Cardiac fibroblast (primary cell): Measurements from ENCODE around the gene GUCY1A1.

Experiments used
- DNase-seq, 2 donors: peaks; one replicate each; pipeline versions ENCODE4 v3.0.0 to v3.0.0-alpha.2; 2010; ENCODE audit warnings: low read depth in 2 of 2
- H3K4me3 ChIP-seq, 2 donors: replicated peaks in 1 of 2; 1 replicate in 1 of 2; 2 replicates in 1 of 2; pipeline ENCODE4 v1.5.1; 2011; ENCODE audit warnings: low read depth in 2 of 2, low read length in 2 of 2, mild to moderate bottlenecking in 2 of 2, moderate library complexity in 1 of 2
- TF ChIP-seq, protein P1 (sequence below): IDR thresholded peaks from one replicate; pipeline ENCODE4 v1.5.1; 2011; ENCODE audit warnings: low read depth, mild to moderate bottlenecking, low read length, inconsistent platforms

GUCY1A1 gene

DNA sequence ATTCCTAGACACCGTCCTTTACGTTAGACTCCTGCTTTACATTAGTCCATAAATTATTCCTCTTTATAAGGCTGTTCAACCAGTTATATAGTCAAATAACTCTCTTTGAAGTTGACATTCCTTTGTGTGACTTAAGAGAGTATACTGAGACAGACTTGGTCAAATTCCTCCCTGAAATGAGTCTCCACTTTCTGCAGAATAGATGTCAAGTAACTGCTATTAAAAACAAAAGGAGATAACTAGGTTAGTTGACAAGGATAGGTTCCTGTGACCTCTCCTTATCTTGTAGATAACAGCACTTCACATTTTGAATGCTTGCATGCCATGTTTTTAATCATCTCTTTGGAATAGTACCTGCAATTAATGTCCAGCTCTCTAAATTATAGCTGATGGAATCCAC lies 5.7 kb downstream of the GUCY1A1 start:
- H3K4me3 ChIP-seq, result no peak overlapping the region
- TF ChIP-seq, protein P1, sequence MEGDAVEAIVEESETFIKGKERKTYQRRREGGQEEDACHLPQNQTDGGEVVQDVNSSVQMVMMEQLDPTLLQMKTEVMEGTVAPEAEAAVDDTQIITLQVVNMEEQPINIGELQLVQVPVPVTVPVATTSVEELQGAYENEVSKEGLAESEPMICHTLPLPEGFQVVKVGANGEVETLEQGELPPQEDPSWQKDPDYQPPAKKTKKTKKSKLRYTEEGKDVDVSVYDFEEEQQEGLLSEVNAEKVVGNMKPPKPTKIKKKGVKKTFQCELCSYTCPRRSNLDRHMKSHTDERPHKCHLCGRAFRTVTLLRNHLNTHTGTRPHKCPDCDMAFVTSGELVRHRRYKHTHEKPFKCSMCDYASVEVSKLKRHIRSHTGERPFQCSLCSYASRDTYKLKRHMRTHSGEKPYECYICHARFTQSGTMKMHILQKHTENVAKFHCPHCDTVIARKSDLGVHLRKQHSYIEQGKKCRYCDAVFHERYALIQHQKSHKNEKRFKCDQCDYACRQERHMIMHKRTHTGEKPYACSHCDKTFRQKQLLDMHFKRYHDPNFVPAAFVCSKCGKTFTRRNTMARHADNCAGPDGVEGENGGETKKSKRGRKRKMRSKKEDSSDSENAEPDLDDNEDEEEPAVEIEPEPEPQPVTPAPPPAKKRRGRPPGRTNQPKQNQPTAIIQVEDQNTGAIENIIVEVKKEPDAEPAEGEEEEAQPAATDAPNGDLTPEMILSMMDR, result no peak
- no peak for DNase-seq

GRCh38 chr4:155673453-155673979 lies 6.9 kb downstream of the GUCY1A1 start:
- no peak overlapping the region for H3K4me3 ChIP-seq
- TF ChIP-seq, protein P1, result no peak
- no peak for DNase-seq

DNA sequence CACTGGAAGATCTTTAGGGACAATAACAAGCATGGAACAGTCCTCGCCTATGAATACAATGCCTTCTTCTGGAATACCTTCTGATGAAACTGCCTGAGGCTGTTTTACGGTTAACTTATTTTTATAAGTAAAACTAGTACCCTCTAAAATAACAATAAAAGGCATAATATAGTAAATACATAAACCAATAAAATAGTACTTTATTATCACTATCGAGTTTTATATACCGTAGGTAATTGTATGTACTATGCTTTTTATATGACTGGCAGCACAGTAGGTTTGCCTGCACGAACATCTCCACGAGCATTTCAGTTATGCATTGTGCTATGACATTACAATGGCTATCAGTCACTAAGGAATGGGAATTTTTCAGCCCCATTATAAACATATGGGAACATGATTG lies 8.0 kb downstream of the GUCY1A1 start:
- no peak for DNase-seq
- TF ChIP-seq, protein P1, result no peak
- H3K4me3 ChIP-seq, result no peak overlapping the region

DNA sequence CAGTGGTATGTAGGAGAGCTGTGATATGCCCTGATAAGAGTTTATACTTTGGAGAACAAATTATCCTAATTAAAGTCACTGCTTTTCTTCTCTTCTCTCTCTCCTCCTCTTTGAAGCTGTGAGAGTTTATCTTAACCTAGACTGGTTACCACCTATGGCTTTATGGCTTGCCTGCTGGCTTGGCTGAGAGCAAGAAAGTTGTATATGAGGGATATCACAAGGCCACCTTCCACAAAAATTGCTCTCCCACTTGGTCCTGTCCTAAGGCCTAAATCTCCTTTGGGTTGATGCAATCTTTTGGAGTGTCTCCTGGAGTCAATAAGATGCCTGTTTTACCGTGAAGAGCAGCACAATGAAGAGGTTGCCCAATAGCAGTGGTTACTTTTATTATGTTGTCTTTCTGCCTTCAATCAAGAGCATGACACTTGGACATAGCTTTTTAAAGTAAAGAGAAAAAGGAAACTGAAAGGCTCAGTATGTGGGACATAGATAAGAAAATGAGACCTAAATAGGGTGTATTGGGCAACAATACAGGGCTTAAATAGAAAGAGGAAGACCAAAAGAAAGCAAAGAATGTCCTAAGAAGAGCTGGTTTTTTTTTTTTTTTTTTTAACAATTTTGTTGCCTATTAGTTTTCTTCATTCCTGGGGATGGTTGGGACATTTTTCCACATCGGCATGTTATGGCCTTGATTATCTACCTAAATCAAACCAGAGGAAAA lies 9.2 kb downstream of the GUCY1A1 start:
- no peak overlapping the region for H3K4me3 ChIP-seq
- TF ChIP-seq, protein P1, result no peak
- peak in 1 of 2 donors; percentile 18 for DNase-seq

DNA sequence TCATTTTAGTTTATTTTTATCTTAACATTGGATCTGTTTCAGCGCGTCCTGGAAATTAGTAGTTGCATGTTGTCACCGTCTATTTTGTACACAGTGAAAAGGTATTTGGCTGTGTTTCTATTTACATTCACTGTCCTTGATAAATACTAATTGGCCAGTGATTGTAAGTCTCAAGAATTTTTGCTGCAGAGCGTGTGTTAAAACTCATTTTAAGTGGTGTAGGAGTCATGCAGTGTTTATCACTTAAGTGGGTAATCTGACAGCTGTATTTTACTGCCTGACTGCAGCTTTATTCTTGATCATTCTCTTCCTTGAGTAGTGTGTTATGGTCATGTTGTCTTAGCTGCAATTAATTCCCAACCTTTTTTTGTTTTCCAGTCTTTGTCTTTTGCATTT lies 9.8 kb downstream of the GUCY1A1 start:
- TF ChIP-seq, protein P1, result no peak
- DNase-seq, result no peak
- no peak overlapping the region for H3K4me3 ChIP-seq

GRCh38 chr4:155678011-155678410 lies 11.4 kb downstream of the GUCY1A1 start:
- no peak for DNase-seq
- TF ChIP-seq, protein P1, result no peak
- no peak overlapping the region for H3K4me3 ChIP-seq

- DNase-seq, result peak; percentile 71 to 76
- TF ChIP-seq, protein P1, result no peak
- H3K4me3 ChIP-seq, result no peak overlapping the region
Observed at GRCh38 chr4:155679343-155679742, 12.7 kb downstream of the GUCY1A1 start.
